NK-92 treated with Interleukin-12 subunit alpha and Interleukin-12 subunit beta, amount 100 ng/mL, for 24 hours (cell line): ENCODE data around the gene SH3BP5L.

Experiments
- DNase-seq: peaks from one replicate; lab custom pipeline; 2025; lab: John Stamatoyannopoulos, UW

The SH3BP5L gene

GRCh38 chr1:248776991-248777390 lies 48.7 kb downstream of the SH3BP5L start:
- no peak for DNase-seq

GRCh38 chr1:248775441-248775840 lies 50.3 kb downstream of the SH3BP5L start:
- DNase-seq: no peak
